Ovary (tissue), 9 donors: ENCODE measurements around the gene TTC31. TPM values are rescaled to one million over a fixed set of nuclear protein-coding genes. Genes with fewer than 3 reads are reported as not detected.
A peak's percentile ranks its signal among the peaks of the same experiment; 100 is the strongest.

Experiments
- DNase-seq, 5 donors: peaks; one replicate each; pipeline ENCODE4 v3.0.0-alpha.2; 2019 to 2020
- H3K27ac ChIP-seq, 2 donors: fragments of 200-600 bp; one replicate each; pipeline versions ENCODE4 v1.5.1 to v1.8.0; 2019 to 2022
- H3K27me3 ChIP-seq: fragments of 200-600 bp; one replicate; pipeline ENCODE4 v1.8.0; 2022
- H3K36me3 ChIP-seq: fragments of 200-600 bp; sonication (generic); one replicate; pipeline ENCODE4 v1.5.1; 2019
- H3K4me1 ChIP-seq: one replicate; pipeline ENCODE4 v1.8.1; 2013; ENCODE audit warnings: mild to moderate bottlenecking, moderate library complexity; ENCODE audit not compliant: insufficient read depth
- H3K4me3 ChIP-seq: fragments of 200-600 bp; sonication (generic); one replicate; pipeline ENCODE4 v1.5.1; 2017
- H3K9me3 ChIP-seq, 2 donors: fragments of 200-600 bp in 1 of 2; sonication (generic) in 1 of 2; one replicate each; pipeline versions ENCODE4 v1.5.1 to v1.8.1; 2013 to 2019; ENCODE audit warnings: mild to moderate bottlenecking in 1 of 2, moderate library complexity in 1 of 2
- CTCF ChIP-seq, 3 donors: fragments of 450-650 bp in 2 of 3; fragments of 200-600 bp in 1 of 3; IDR thresholded peaks; one replicate each; pipeline versions ENCODE4 v1.5.1 to v1.8.0; 2016 to 2022; ENCODE audit warnings: antibody characterized with exemption in 3 of 3, mild to moderate bottlenecking in 1 of 3
- EP300 ChIP-seq: sonication (generic); formaldehyde crosslinking; IDR thresholded peaks from one replicate; pipeline ENCODE4 v1.6.1; 2017; ENCODE audit warnings: antibody characterized with exemption
- POLR2A ChIP-seq: fragments of 450-650 bp; IDR thresholded peaks from one replicate; pipeline ENCODE4 v1.6.1; 2017; ENCODE audit warnings: antibody characterized with exemption, mild to moderate bottlenecking, moderate library complexity
- WGBS, 3 donors: extraction: QIAGEN DNeasy Blood & Tissue Kit in 1 of 3; methylation state at CpG; one replicate each; pipeline versions ENCODE4 v1.1.5 to v1.1.7; 2013 to 2017; 5-methylcytosine and 5-hydroxymethylcytosine counted together
- intact Hi-C, 4 donors: fragments of 100-400 bp; cut with DNase I; formaldehyde crosslinking; loops; one replicate each; pipeline versions ENCODE4 v1.11.0 to v1.15.1; 2022 to 2023
- polyA plus RNA-seq, 2 donors: library from polyadenylated mRNA; stranded (reverse); fragments of 200-250 nt in 1 of 2; fragments of 350-450 nt in 1 of 2; fragmentation: Illumina TruSeq in 1 of 2; extraction: RNeasy Lipid Tissue Mini Kit (QIAGEN cat#74804) in 1 of 2; gene quantifications; one replicate each; pipeline ENCODE4 v1.2.3, GENCODE V29; 2013 to 2014
- total RNA-seq, 7 donors: library from RNA; depleted of rRNA in 2 of 7; stranded (reverse); fragments of >200 nt in 2 of 7; fragmentation: NEBNext Ultra II Directional in 3 of 7; extraction: Animal tissue kit (Norgen Biotek cat#: 25700) in 3 of 7; gene quantifications; one replicate each; pipeline versions ENCODE4 v1.1.0 to v1.2.4, GENCODE V29; 2016 to 2023
- donor health status: DM: no; HTN: no; CAD: no; lungs with moderate emphysema.
- donor health status: DM: no; HTN: no; CAD: no.
- donor health status: Bipolar disorder and iron deficiency.
- donor health status: DM: yes; HTN: yes; CAD: no.
- donor health status: DM: no; HTN: no; CAD: no.
- donor health status: DM: yes; HTN: yes; CAD: no.

Gene TTC31
- total and polyA plus RNA-seq, 9 donors: 12.9 to 21.7 (median 15.7) TPM

GRCh38 chr2:74438248-74438647 is 44.6 kb upstream of the TTC31 start:
- Histone ChIP-seq H3K4me1 (peaks cover 7% of the 10 kb centered on the region), H3K27me3 (no peaks in the 10 kb centered on the region), H3K4me3 (no peak overlapping the region), H3K27ac (no peak overlapping the region), H3K36me3 (no peaks in the 10 kb centered on the region), H3K9me3 (no peaks in the 10 kb centered on the region)
- intact Hi-C loops: no loop called here
- TF ChIP-seq EP300: no peak
- no peak for TF ChIP-seq POLR2A
- no peak for TF ChIP-seq CTCF (IDR thresholded peaks at IDR 0.05)
- WGBS, 3 donors: 77 to 83% (median 81%) methylated on average over 1 of the region's 1 CpG
- DNase-seq: no peak

- Histone ChIP-seq H3K4me1 (peaks cover 7% of the 10 kb centered on the region), H3K27me3 (no peaks in the 10 kb centered on the region), H3K36me3 (no peaks in the 10 kb centered on the region), H3K9me3 (no peaks in the 10 kb centered on the region), H3K27ac (no peak overlapping the region), H3K4me3 (no peak overlapping the region)
- DNase-seq: peak in 1 of 5 donors; percentile 12
- WGBS, 3 donors: 18 to 28% (median 21%) methylated on average over 3 of the region's 3 CpGs
- intact Hi-C loops: no loop called here
- TF ChIP-seq POLR2A (no peak), CTCF (IDR thresholded peaks at IDR 0.05) (no peak), EP300 (no peak)
Measured at GRCh38 chr2:74439373-74439772, 43.5 kb upstream of the TTC31 start.

- H3K27ac ChIP-seq: no peak overlapping the region
- H3K27me3 ChIP-seq: no peaks in the 10 kb centered on the region
- H3K4me3 ChIP-seq: peak overlapping the region; percentile 32
- H3K9me3 ChIP-seq: no peaks in the 10 kb centered on the region
- no peaks in the 10 kb centered on the region for H3K36me3 ChIP-seq
- H3K4me1 ChIP-seq: peaks cover 7% of the 10 kb centered on the region
- no peak for TF ChIP-seq EP300
- TF ChIP-seq POLR2A: no peak
- TF ChIP-seq CTCF (IDR thresholded peaks at IDR 0.05): no peak
- 2 to 7% (median 2%) methylated on average over 14 of the region's 14 CpGs for WGBS, 3 donors
- intact Hi-C loops: no loop called here
- peak in 3 of 5 donors; percentile 35 to 65 (median 57) for DNase-seq
Measured at GRCh38 chr2:74439803-74440377, 43.0 kb upstream of the TTC31 start.

- peak; percentile 67 to 86 (median 74) for DNase-seq
- H3K4me3 ChIP-seq: peak overlapping the region; percentile 32
Measured at GRCh38 chr2:74440378-74441169, 42.3 kb upstream of the TTC31 start.

More at GRCh38 chr2:74440378-74441169, 42.3 kb upstream of the TTC31 start:
- intact Hi-C loops: no loop called here
- WGBS, 3 donors: 5 to 12% (median 6%) methylated on average over 45 of the region's 45 CpGs
- Histone ChIP-seq H3K36me3 (no peaks in the 10 kb centered on the region), H3K27ac (peak overlapping the region; percentile 16 to 72), H3K9me3 (no peaks in the 10 kb centered on the region), H3K4me1 (peaks cover 7% of the 10 kb centered on the region), H3K27me3 (no peaks in the 10 kb centered on the region)
- TF ChIP-seq CTCF (IDR thresholded peaks at IDR 0.05): peak in 1 of 3 donors; percentile 29
- TF ChIP-seq POLR2A: no peak
- TF ChIP-seq EP300: no peak
